ENCODE results near the gene KLF14. TPM values are rescaled to one million over a fixed set of nuclear protein-coding genes. Genes with fewer than 3 reads are reported as not detected.
"Not testable (repeated sequence)": the region's sequence is repeated elsewhere in the genome, so short reads cannot be mapped to it uniquely, and the experiment has no call there.

KLF14 gene
- total and polyA plus RNA-seq, 2 experiments from 2014 or later, result not detected

- DNase-seq (ENCODE audit: low read depth in 1 of 2, low spot score in 1 of 2), result peak; percentile 16 to 54
- Histone ChIP-seq H3K4me3 (no peak overlapping the region), H3K27ac (no peak overlapping the region), H3K27me3 (peaks cover 4% of the 10 kb centered on the region), H3K9me3 (ENCODE audit: low read depth) (no peaks in the 10 kb centered on the region), H3K36me3 (no peaks in the 10 kb centered on the region), H3K4me1 (ENCODE audit: low read depth) (no peaks in the 10 kb centered on the region)
- TF ChIP-seq, protein P1, sequence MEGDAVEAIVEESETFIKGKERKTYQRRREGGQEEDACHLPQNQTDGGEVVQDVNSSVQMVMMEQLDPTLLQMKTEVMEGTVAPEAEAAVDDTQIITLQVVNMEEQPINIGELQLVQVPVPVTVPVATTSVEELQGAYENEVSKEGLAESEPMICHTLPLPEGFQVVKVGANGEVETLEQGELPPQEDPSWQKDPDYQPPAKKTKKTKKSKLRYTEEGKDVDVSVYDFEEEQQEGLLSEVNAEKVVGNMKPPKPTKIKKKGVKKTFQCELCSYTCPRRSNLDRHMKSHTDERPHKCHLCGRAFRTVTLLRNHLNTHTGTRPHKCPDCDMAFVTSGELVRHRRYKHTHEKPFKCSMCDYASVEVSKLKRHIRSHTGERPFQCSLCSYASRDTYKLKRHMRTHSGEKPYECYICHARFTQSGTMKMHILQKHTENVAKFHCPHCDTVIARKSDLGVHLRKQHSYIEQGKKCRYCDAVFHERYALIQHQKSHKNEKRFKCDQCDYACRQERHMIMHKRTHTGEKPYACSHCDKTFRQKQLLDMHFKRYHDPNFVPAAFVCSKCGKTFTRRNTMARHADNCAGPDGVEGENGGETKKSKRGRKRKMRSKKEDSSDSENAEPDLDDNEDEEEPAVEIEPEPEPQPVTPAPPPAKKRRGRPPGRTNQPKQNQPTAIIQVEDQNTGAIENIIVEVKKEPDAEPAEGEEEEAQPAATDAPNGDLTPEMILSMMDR (IDR thresholded peaks at IDR 0.05; ENCODE audit: low read depth, low read length), result peak; percentile 55
Observed at GRCh38 chr7:130695840-130696239, 38.2 kb downstream of the KLF14 start.

GRCh38 chr7:130692396-130692795 is 41.6 kb downstream of the KLF14 start:
- H3K4me1 ChIP-seq (ENCODE audit: low read depth); H3K27me3 ChIP-seq; H3K36me3 ChIP-seq; H3K4me3 ChIP-seq; H3K27ac ChIP-seq; H3K9me3 ChIP-seq (ENCODE audit: low read depth); DNase-seq (ENCODE audit: low read depth in 1 of 2, low spot score in 1 of 2): not testable (repeated sequence)

DNA sequence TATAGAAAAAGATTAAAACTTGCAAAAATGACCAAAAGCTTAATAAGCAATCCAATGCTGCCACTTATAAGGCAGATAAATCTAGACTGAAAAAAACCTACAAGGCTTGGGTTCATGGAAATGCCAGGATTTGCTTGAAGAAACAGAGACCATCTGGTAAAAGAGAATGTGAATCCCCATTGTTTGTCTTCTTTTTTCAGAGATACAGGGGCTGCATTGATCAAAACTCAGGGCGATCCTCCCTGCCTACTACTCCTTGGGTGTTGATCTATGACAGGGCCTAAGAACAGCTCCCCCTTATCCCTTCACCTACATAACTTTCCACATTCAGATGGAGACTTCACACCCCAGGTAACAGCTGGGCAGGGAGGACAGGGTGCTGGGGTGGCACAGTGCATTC is 44.3 kb downstream of the KLF14 start:
- DNase-seq (ENCODE audit: low read depth in 1 of 2, low spot score in 1 of 2), result no peak
- H3K27ac ChIP-seq, result no peak overlapping the region
- no peaks in the 10 kb centered on the region for H3K27me3 ChIP-seq
- no peaks in the 10 kb centered on the region for H3K36me3 ChIP-seq
- TF ChIP-seq, protein P1 (IDR thresholded peaks at IDR 0.05; ENCODE audit: low read depth, low read length), result no peak
- H3K9me3 ChIP-seq (ENCODE audit: low read depth), result no peaks in the 10 kb centered on the region
- H3K4me3 ChIP-seq, result no peak overlapping the region
- H3K4me1 ChIP-seq (ENCODE audit: low read depth), result no peaks in the 10 kb centered on the region

- Histone ChIP-seq H3K27me3 (no peaks in the 10 kb centered on the region), H3K36me3 (no peaks in the 10 kb centered on the region), H3K9me3 (ENCODE audit: low read depth) (no peaks in the 10 kb centered on the region), H3K4me3 (no peak overlapping the region), H3K4me1 (ENCODE audit: low read depth) (no peaks in the 10 kb centered on the region), H3K27ac (no peak overlapping the region)
- no peak for DNase-seq (ENCODE audit: low read depth in 1 of 2, low spot score in 1 of 2)
- TF ChIP-seq, protein P1 (IDR thresholded peaks at IDR 0.05; ENCODE audit: low read depth, low read length), result no peak
Observed at GRCh38 chr7:130683026-130683425, 51.0 kb downstream of the KLF14 start.

Other genes starting within 250 kb of the KLF14 start
- gene MEST, start 242.1 kb downstream of the KLF14 start, total RNA-seq, result 56.2 and 57.2 TPM in 2 replicates
- gene MEST, start 242.1 kb downstream of the KLF14 start, polyA plus RNA-seq, result 91.6 and 98.3 TPM in 2 replicates
- 26.8 and 35.1 TPM in 2 replicates for gene COPG2, start 65.5 kb downstream of the KLF14 start, total RNA-seq
- gene COPG2, start 65.5 kb downstream of the KLF14 start, polyA plus RNA-seq, result 7.0 and 8.8 TPM in 2 replicates
- gene TSGA13, start 47.7 kb downstream of the KLF14 start, total RNA-seq, result not detected in 2 replicates
- not detected in 2 replicates for gene TSGA13, start 47.7 kb downstream of the KLF14 start, polyA plus RNA-seq

Data from cardiac muscle cell (in vitro differentiated cells and primary cell).